CD14-positive monocyte (primary cell): ENCODE results near the gene PTPRN2. TPM values are rescaled to one million over a fixed set of nuclear protein-coding genes. Genes with fewer than 3 reads are reported as not detected.

Source experiments
- DNase-seq, 3 donors: peaks; one replicate each; pipeline ENCODE4 v3.0.0-alpha.2; 2011 to 2022
- H2AFZ ChIP-seq: 2 replicates; pipeline ENCODE4 v1.6.0; 2012; ENCODE audit warnings: mild to moderate bottlenecking, low read depth, low read length, inconsistent platforms; ENCODE audit not compliant: insufficient read depth, poor library complexity, severe bottlenecking
- H3K27ac ChIP-seq, 2 donors: 1 replicate in 1 of 2; 2 replicates in 1 of 2; pipeline ENCODE4 v1.5.1; 2012 to 2013; ENCODE audit warnings: low read length in 2 of 2, control low read depth in 1 of 2, inconsistent platforms in 1 of 2, low read depth in 1 of 2, mild to moderate bottlenecking in 1 of 2
- H3K27me3 ChIP-seq, 2 donors: one replicate each; pipeline versions ENCODE4 v1.6.0 to v1.6.1; 2011 to 2013; ENCODE audit warnings: low read length in 2 of 2; ENCODE audit not compliant: control insufficient read depth in 2 of 2, insufficient read depth in 2 of 2
- H3K36me3 ChIP-seq, 2 donors: replicated peaks in 1 of 2; 1 replicate in 1 of 2; 2 replicates in 1 of 2; pipeline versions ENCODE4 v1.5.1 to v1.6.1; 2012 to 2013; ENCODE audit warnings: low read length in 2 of 2, control low read depth in 1 of 2, inconsistent platforms in 1 of 2, mild to moderate bottlenecking in 1 of 2; ENCODE audit not compliant: insufficient read depth in 2 of 2, control insufficient read depth in 1 of 2
- H3K4me1 ChIP-seq, 2 donors: 1 replicate in 1 of 2; 2 replicates in 1 of 2; pipeline versions ENCODE4 v1.5.1 to v1.6.1; 2012 to 2013; ENCODE audit warnings: low read length in 2 of 2, control low read depth in 1 of 2, inconsistent platforms in 1 of 2, mild to moderate bottlenecking in 1 of 2, moderate library complexity in 1 of 2; ENCODE audit not compliant: insufficient read depth in 2 of 2, control insufficient read depth in 1 of 2
- H3K4me2 ChIP-seq: replicated peaks from 2 replicates; pipeline ENCODE3; 2012; ENCODE audit warnings: low read length, moderate library complexity, mild to moderate bottlenecking; ENCODE audit not compliant: poor library complexity, severe bottlenecking; ENCODE audit errors: extremely low read depth
- H3K4me3 ChIP-seq, 3 experiments: fragments of 200-600 bp in 1 of 3; sonication (generic) in 1 of 3; replicated peaks in 1 of 3; 1 replicate in 2 of 3; 2 replicates in 1 of 3; pipeline ENCODE4 v1.5.1; 2011 to 2013; ENCODE audit warnings: low read length in 3 of 3, mild to moderate bottlenecking in 3 of 3, control low read depth in 2 of 3, low read depth in 2 of 3, inconsistent platforms in 1 of 3, moderate library complexity in 1 of 3
- H3K79me2 ChIP-seq: 2 replicates; pipeline ENCODE4 v1.6.0; 2012; ENCODE audit warnings: mild to moderate bottlenecking, control low read depth, inconsistent platforms, low read length, moderate library complexity; ENCODE audit not compliant: insufficient read depth
- H3K9ac ChIP-seq: 2 replicates; pipeline ENCODE4 v1.6.0; 2017; ENCODE audit warnings: low read length, mild to moderate bottlenecking; ENCODE audit not compliant: insufficient read depth, poor library complexity, severe bottlenecking
- H3K9me3 ChIP-seq, 2 donors: replicated peaks in 1 of 2; 1 replicate in 1 of 2; 2 replicates in 1 of 2; pipeline versions ENCODE4 v1.5.1 to v1.6.1; 2012 to 2013; ENCODE audit warnings: low read length in 2 of 2, control low read depth in 1 of 2; ENCODE audit not compliant: control insufficient read depth in 1 of 2, insufficient read depth in 1 of 2
- H4K20me1 ChIP-seq: 2 replicates; pipeline ENCODE4 v1.6.0; 2012; ENCODE audit warnings: mild to moderate bottlenecking, low read length, control low read depth, moderate library complexity; ENCODE audit not compliant: insufficient read depth
- H3K27ac Mint-ChIP-seq, 7 donors: one replicate each; pipeline ENCODE4 v1.8.0; 2020; ENCODE audit warnings: mild to moderate bottlenecking in 7 of 7, mixed read lengths in 7 of 7, moderate library complexity in 6 of 7, inconsistent platforms in 2 of 7
- H3K27me3 Mint-ChIP-seq, 3 donors: one replicate each; pipeline ENCODE4 v1.8.0; 2021 to 2022; ENCODE audit warnings: low read depth in 3 of 3, mild to moderate bottlenecking in 3 of 3, mixed read lengths in 3 of 3, moderate library complexity in 3 of 3, inconsistent platforms in 1 of 3
- H3K36me3 Mint-ChIP-seq, 2 donors: one replicate each; pipeline ENCODE4 v1.8.0; 2020; ENCODE audit warnings: mixed read lengths in 2 of 2, inconsistent platforms in 1 of 2, mild to moderate bottlenecking in 1 of 2
- H3K4me1 Mint-ChIP-seq: one replicate; pipeline ENCODE4 v1.8.0; 2020; ENCODE audit warnings: mild to moderate bottlenecking, mixed read lengths
- H3K4me3 Mint-ChIP-seq, 2 donors: one replicate each; pipeline ENCODE4 v1.8.0; 2020; ENCODE audit warnings: mild to moderate bottlenecking in 2 of 2, mixed read lengths in 2 of 2, moderate library complexity in 1 of 2
- H3K9me3 Mint-ChIP-seq, 7 donors: one replicate each; pipeline ENCODE4 v1.8.0; 2020 to 2022; ENCODE audit warnings: mixed read lengths in 7 of 7, mild to moderate bottlenecking in 6 of 7, moderate library complexity in 6 of 7, inconsistent platforms in 2 of 7
- CTCF ChIP-seq: fragments of 200-600 bp; IDR thresholded peaks from one replicate; pipeline ENCODE4 v1.8.0; 2022; ENCODE audit warnings: antibody characterized with exemption, mild to moderate bottlenecking
- WGBS: methylation state at CpG from one replicate; pipeline ENCODE4 v1.1.5; 2013; ENCODE audit warnings: missing lambda C conversion rate; ENCODE audit not compliant: insufficient coverage; 5-methylcytosine and 5-hydroxymethylcytosine counted together
- intact Hi-C, 2 donors: fragments of 100-400 bp; cut with micrococcal nuclease; formaldehyde crosslinking; loops; one replicate each; pipeline versions ENCODE4 v1.15.0 to v1.15.1; 2023
- polyA plus RNA-seq, 3 donors: library from polyadenylated mRNA; depleted of rRNA in 1 of 3; unstranded in 2 of 3; stranded (reverse) in 1 of 3; fragments of 300-500 nt in 2 of 3; fragments of >200 nt in 1 of 3; fragmentation: Illumina TruSeq in 2 of 3; gene quantifications; 1 replicate in 2 of 3; 2 replicates in 1 of 3; pipeline ENCODE4 v1.2.3, GENCODE V29; 2012 to 2021

The PTPRN2 gene
- polyA plus RNA-seq, 3 donors, result 0.25 to 1.4 (median 0.97) TPM

- H3K4me3 Mint-ChIP-seq, result no peak overlapping the region
- H3K27me3 Mint-ChIP-seq, result peaks cover 0 to 3% (median 1%) of the 10 kb centered on the region in 3 donors
- Histone ChIP-seq H3K36me3 (no peaks in the 10 kb centered on the region), H3K4me2 (no peak overlapping the region), H3K79me2 (no peaks in the 10 kb centered on the region), H3K9me3 (peaks cover 32 to 40% of the 10 kb centered on the region in 2 donors), H2AFZ (no peak overlapping the region), H3K4me1 (no peaks in the 10 kb centered on the region), H3K27ac (no peak overlapping the region), H3K9ac (no peak overlapping the region), H3K27me3 (no peaks in the 10 kb centered on the region), H3K4me3 (no peak overlapping the region), H4K20me1 (no peaks in the 10 kb centered on the region)
- intact Hi-C loops, result no loop called here
- no peaks in the 10 kb centered on the region for H3K36me3 Mint-ChIP-seq
- 99% methylated on average over 11 of the region's 13 CpGs for WGBS
- no peak overlapping the region for H3K27ac Mint-ChIP-seq
- H3K4me1 Mint-ChIP-seq, result no peaks in the 10 kb centered on the region
- peaks cover 10 to 38% (median 21%) of the 10 kb centered on the region in 7 donors for H3K9me3 Mint-ChIP-seq
- TF ChIP-seq CTCF, result no peak
- no peak for DNase-seq
Measured at GRCh38 chr7:158060216-158060615, 527.4 kb downstream of the PTPRN2 start.

GRCh38 chr7:158057446-158057845 lies 530.2 kb downstream of the PTPRN2 start:
- intact Hi-C loops, result no loop called here
- Mint-ChIP-seq H3K27me3 (peaks cover 0 to 3% (median 1%) of the 10 kb centered on the region in 3 donors), H3K4me1 (no peaks in the 10 kb centered on the region), H3K4me3 (no peak overlapping the region), H3K36me3 (no peaks in the 10 kb centered on the region), H3K9me3 (peaks cover 8 to 30% (median 21%) of the 10 kb centered on the region in 7 donors), H3K27ac (no peak overlapping the region)
- DNase-seq, result no peak
- Histone ChIP-seq H3K36me3 (no peaks in the 10 kb centered on the region), H3K27me3 (no peaks in the 10 kb centered on the region), H3K4me1 (no peaks in the 10 kb centered on the region), H3K9ac (no peak overlapping the region), H3K27ac (no peak overlapping the region), H3K4me2 (no peak overlapping the region), H4K20me1 (no peaks in the 10 kb centered on the region), H3K79me2 (no peaks in the 10 kb centered on the region), H3K9me3 (peaks cover 32 to 35% of the 10 kb centered on the region in 2 donors), H3K4me3 (no peak overlapping the region), H2AFZ (no peak overlapping the region)
- 86% methylated on average over 8 of the region's 8 CpGs for WGBS
- TF ChIP-seq CTCF, result no peak
